ENCODE measurements around the gene BCS1L. TPM values are rescaled to one million over a fixed set of nuclear protein-coding genes. Genes with fewer than 3 reads are reported as not detected.

BCS1L gene
- total and polyA plus RNA-seq, 9 of the 15 experiments (the other 6 are each of a cell fraction or from before 2014, with no cell fraction given), result 37.6 to 103 (median 56.7) TPM

DNA sequence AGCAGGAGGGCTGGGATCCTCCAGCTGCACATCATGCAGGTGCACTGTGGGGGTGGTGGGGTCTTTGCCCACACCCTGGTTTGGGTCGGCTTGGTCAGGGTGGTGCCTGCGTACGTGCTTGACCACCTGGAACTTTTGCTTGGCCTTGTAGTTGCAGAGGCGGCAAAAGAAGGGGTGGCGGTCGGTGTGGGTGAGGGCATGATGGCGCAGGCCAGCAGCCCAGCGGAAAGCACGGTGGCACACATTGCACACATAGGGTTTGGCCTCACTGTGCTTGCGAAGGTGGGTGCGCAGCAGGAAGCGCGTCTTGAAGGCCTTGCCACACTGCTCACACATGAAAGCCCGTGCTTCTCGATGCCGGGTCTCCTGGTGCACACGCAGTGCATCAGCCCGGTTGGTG lies 21.1 kb upstream of the BCS1L start:
- no TSS peak for BruUV-seq (replicated peaks)
- in situ Hi-C loops (cut with MboI), result no loop called here

DNA sequence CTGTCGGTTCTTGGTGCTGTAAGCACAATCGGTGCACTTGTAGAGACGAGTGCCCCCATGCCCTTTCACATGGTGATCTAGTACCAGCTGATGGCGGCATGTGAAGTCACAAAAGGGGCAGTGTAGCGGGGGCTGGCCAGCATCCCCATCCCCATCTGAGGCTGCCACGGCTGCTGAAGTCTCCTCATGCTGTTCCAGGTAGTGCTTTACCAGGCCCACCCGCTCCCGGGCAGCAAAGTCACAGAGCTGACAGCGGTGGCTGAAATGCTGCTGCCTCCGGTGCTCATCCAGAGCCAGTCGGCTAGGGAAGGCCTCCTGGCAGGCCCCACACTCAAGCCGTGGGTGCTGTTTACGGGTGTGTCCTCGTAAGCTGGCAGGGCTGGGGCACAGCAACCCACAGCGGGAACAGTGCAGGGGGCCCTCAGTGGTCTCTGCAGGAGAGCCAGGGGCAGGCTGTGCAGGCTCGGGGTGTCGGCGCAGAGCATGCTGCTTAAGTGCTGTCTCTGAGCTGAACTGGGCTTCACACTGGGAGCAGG lies 17.3 kb upstream of the BCS1L start:
- ATAC-seq (no peak), DNase-seq (ENCODE audit: extremely low read depth in 1 of 4, low spot score in 3 of 4) (no peak), FAIRE-seq (no peak)
- ChIA-PET CTCF (ENCODE audit: low intra/inter-chr PET ratio) (no interaction called here), POLR2A (interaction anchor here (0.5 kb wide), 1 partner anchor 110 kb away, joined by 4 read pairs; no protein-coding TSS in a partner anchor)
- no peaks in the 10 kb centered on the region for H3K27me3 ChIP-seq (ENCODE audit: control insufficient read depth in 2 of 2, insufficient read depth in 2 of 2, low read length in 2 of 2)
- no peaks in the 10 kb centered on the region for H4K20me1 ChIP-seq (replicated peaks; ENCODE audit: control insufficient read depth, insufficient read depth, low read length)
- in situ Hi-C loops (cut with MboI), result no loop called here
- no peak overlapping the region for H3K4me3 ChIP-seq
- intact Hi-C loops (cut with micrococcal nuclease), result loop anchor here (10.0 kb wide), 2 partner anchors 237 to 367 kb away; partner anchors contain the start of genes AAMP and PNKD
- H3K4me1 ChIP-seq (replicated peaks in 1 of 2; ENCODE audit: control insufficient read depth in 2 of 2, insufficient read depth in 2 of 2, low read length in 2 of 2), result no peaks in the 10 kb centered on the region
- peaks cover 82% of the 10 kb centered on the region; the same call in 2 of the 3 replicates for H3K36me3 ChIP-seq (ENCODE audit: control insufficient read depth, insufficient read depth, low read length)
- no peak overlapping the region for H2AFZ ChIP-seq (ENCODE audit: low read depth, low read length)
- H3K27ac ChIP-seq (ENCODE audit: extremely low read depth, low read depth, low read length), result no peak overlapping the region
- H3K9me3 ChIP-seq (replicated peaks; ENCODE audit: control insufficient read depth, insufficient read depth, low read depth, low read length), result no peaks in the 10 kb centered on the region
- no peaks in the 10 kb centered on the region for H3K9me1 ChIP-seq (ENCODE audit: control insufficient read depth, insufficient read depth, low read length)
- TF ChIP-seq, protein P1, sequence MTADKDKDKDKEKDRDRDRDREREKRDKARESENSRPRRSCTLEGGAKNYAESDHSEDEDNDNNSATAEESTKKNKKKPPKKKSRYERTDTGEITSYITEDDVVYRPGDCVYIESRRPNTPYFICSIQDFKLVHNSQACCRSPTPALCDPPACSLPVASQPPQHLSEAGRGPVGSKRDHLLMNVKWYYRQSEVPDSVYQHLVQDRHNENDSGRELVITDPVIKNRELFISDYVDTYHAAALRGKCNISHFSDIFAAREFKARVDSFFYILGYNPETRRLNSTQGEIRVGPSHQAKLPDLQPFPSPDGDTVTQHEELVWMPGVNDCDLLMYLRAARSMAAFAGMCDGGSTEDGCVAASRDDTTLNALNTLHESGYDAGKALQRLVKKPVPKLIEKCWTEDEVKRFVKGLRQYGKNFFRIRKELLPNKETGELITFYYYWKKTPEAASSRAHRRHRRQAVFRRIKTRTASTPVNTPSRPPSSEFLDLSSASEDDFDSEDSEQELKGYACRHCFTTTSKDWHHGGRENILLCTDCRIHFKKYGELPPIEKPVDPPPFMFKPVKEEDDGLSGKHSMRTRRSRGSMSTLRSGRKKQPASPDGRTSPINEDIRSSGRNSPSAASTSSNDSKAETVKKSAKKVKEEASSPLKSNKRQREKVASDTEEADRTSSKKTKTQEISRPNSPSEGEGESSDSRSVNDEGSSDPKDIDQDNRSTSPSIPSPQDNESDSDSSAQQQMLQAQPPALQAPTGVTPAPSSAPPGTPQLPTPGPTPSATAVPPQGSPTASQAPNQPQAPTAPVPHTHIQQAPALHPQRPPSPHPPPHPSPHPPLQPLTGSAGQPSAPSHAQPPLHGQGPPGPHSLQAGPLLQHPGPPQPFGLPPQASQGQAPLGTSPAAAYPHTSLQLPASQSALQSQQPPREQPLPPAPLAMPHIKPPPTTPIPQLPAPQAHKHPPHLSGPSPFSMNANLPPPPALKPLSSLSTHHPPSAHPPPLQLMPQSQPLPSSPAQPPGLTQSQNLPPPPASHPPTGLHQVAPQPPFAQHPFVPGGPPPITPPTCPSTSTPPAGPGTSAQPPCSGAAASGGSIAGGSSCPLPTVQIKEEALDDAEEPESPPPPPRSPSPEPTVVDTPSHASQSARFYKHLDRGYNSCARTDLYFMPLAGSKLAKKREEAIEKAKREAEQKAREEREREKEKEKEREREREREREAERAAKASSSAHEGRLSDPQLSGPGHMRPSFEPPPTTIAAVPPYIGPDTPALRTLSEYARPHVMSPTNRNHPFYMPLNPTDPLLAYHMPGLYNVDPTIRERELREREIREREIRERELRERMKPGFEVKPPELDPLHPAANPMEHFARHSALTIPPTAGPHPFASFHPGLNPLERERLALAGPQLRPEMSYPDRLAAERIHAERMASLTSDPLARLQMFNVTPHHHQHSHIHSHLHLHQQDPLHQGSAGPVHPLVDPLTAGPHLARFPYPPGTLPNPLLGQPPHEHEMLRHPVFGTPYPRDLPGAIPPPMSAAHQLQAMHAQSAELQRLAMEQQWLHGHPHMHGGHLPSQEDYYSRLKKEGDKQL (CRISPR knock-in tag; IDR thresholded peaks at IDR 0.05; ENCODE audit: borderline replicate concordance), result no peak
- peak; percentile 52 for TF ChIP-seq POLR2G (IDR thresholded peaks at IDR 0.05; ENCODE audit: low read depth, low read length)
- H3K4me2 ChIP-seq (ENCODE audit: insufficient read depth, low read length), result no peak overlapping the region
- H3K79me2 ChIP-seq (ENCODE audit: control insufficient read depth, insufficient read depth, low read length), result no peaks in the 10 kb centered on the region
- BruUV-seq (replicated peaks), result no TSS peak
- 97% methylated on average over 15 of the region's 18 CpGs for WGBS (ENCODE audit: insufficient coverage, low coverage, missing lambda C conversion rate)
- peak overlapping the region in 1 of 2 experiments; percentile 35; a peak in 1 of 4 replicates for H3K9ac ChIP-seq (ENCODE audit: insufficient read depth in 1 of 2, low read depth in 2 of 2, low read length in 2 of 2)

More for the DNA sequence above, 21.1 kb upstream of the BCS1L start:
- ChIA-PET CTCF (ENCODE audit: low intra/inter-chr PET ratio) (no interaction called here), POLR2A (no interaction called here)
- WGBS (ENCODE audit: insufficient coverage, low coverage, missing lambda C conversion rate), result 98% methylated on average over 10 of the region's 18 CpGs
- intact Hi-C loops (cut with micrococcal nuclease), result no loop called here
- no peak overlapping the region for H3K27ac ChIP-seq (ENCODE audit: extremely low read depth, low read depth, low read length)
- H3K27me3 ChIP-seq (ENCODE audit: control insufficient read depth in 2 of 2, insufficient read depth in 2 of 2, low read length in 2 of 2), result no peaks in the 10 kb centered on the region
- no peak overlapping the region for H3K4me2 ChIP-seq (ENCODE audit: insufficient read depth, low read length)
- H3K4me3 ChIP-seq, result no peak overlapping the region
- no peak overlapping the region; a peak in 1 of 4 replicates for H3K9ac ChIP-seq (ENCODE audit: insufficient read depth in 1 of 2, low read depth in 2 of 2, low read length in 2 of 2)
- H2AFZ ChIP-seq (ENCODE audit: low read depth, low read length), result no peak overlapping the region
- no peaks in the 10 kb centered on the region for H3K9me3 ChIP-seq (replicated peaks; ENCODE audit: control insufficient read depth, insufficient read depth, low read depth, low read length)
- no peaks in the 10 kb centered on the region for H3K4me1 ChIP-seq (replicated peaks in 1 of 2; ENCODE audit: control insufficient read depth in 2 of 2, insufficient read depth in 2 of 2, low read length in 2 of 2)
- no peak for ATAC-seq
- FAIRE-seq, result no peak
- no peak for TF ChIP-seq TFAM (CRISPR knock-in tag; conservative IDR thresholded peaks at IDR 0.05)
- TF ChIP-seq POLR2G (IDR thresholded peaks at IDR 0.05; ENCODE audit: low read depth, low read length), result 0 out of 2 replicates have a peak, but pooled peaks have one; percentile 23
- TF ChIP-seq, protein P2, sequence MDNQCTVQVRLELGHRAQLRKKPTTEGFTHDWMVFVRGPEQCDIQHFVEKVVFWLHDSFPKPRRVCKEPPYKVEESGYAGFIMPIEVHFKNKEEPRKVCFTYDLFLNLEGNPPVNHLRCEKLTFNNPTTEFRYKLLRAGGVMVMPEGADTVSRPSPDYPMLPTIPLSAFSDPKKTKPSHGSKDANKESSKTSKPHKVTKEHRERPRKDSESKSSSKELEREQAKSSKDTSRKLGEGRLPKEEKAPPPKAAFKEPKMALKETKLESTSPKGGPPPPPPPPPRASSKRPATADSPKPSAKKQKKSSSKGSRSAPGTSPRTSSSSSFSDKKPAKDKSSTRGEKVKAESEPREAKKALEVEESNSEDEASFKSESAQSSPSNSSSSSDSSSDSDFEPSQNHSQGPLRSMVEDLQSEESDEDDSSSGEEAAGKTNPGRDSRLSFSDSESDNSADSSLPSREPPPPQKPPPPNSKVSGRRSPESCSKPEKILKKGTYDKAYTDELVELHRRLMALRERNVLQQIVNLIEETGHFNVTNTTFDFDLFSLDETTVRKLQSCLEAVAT (IDR thresholded peaks at IDR 0.05), result no peak
- H3K79me2 ChIP-seq (ENCODE audit: control insufficient read depth, insufficient read depth, low read length), result no peaks in the 10 kb centered on the region
- peaks cover 79% of the 10 kb centered on the region; the same call in 2 of the 3 replicates for H3K36me3 ChIP-seq (ENCODE audit: control insufficient read depth, insufficient read depth, low read length)
- no peaks in the 10 kb centered on the region for H4K20me1 ChIP-seq (replicated peaks; ENCODE audit: control insufficient read depth, insufficient read depth, low read length)
- no peaks in the 10 kb centered on the region for H3K9me1 ChIP-seq (ENCODE audit: control insufficient read depth, insufficient read depth, low read length)
- DNase-seq (ENCODE audit: extremely low read depth in 1 of 4, low spot score in 3 of 4), result no peak

Measured in K562 (cell line).